Measurements from ENCODE around the gene GIGYF1.

The GIGYF1 gene

DNA sequence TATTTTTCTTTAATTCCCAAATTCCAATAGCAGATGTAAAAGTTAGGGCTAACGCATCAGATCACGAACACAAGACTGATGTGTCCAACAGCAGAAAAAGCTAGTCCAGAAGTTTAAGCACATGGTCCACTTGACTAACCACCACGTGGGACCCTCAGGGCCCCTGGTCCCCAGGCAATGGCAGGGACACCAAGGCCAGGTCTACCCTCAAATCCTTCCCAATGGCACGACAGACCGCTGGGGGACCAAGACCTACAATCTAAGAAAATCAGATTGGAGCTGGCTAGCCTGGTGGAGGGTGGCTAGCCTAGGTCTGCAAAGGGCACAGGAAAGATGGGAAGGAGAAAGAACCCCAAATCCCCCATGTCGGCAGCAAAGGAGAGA is 1.5 kb downstream of the GIGYF1 start:
- TF ChIP-seq, protein P1, sequence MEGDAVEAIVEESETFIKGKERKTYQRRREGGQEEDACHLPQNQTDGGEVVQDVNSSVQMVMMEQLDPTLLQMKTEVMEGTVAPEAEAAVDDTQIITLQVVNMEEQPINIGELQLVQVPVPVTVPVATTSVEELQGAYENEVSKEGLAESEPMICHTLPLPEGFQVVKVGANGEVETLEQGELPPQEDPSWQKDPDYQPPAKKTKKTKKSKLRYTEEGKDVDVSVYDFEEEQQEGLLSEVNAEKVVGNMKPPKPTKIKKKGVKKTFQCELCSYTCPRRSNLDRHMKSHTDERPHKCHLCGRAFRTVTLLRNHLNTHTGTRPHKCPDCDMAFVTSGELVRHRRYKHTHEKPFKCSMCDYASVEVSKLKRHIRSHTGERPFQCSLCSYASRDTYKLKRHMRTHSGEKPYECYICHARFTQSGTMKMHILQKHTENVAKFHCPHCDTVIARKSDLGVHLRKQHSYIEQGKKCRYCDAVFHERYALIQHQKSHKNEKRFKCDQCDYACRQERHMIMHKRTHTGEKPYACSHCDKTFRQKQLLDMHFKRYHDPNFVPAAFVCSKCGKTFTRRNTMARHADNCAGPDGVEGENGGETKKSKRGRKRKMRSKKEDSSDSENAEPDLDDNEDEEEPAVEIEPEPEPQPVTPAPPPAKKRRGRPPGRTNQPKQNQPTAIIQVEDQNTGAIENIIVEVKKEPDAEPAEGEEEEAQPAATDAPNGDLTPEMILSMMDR (IDR thresholded peaks at IDR 0.05; ENCODE audit: low read depth, low read length), result no peak

GRCh38 chr7:100691676-100692577 is 2.1 kb downstream of the GIGYF1 start:
- TF ChIP-seq, protein P1 (IDR thresholded peaks at IDR 0.05; ENCODE audit: low read depth, low read length), result peak; percentile 93
- peak overlapping the region; percentile 83 for H3K4me3 ChIP-seq (ENCODE audit: low read depth, low read length)

More for the DNA sequence above, 1.5 kb downstream of the GIGYF1 start:
- peak overlapping the region; percentile 83 for H3K4me3 ChIP-seq (ENCODE audit: low read depth, low read length)

GRCh38 chr7:100689230-100690135 is 4.6 kb downstream of the GIGYF1 start:
- TF ChIP-seq, protein P1 (IDR thresholded peaks at IDR 0.05; ENCODE audit: low read depth, low read length), result no peak
- H3K4me3 ChIP-seq (ENCODE audit: low read depth, low read length), result no peak overlapping the region

- TF ChIP-seq, protein P1 (IDR thresholded peaks at IDR 0.05; ENCODE audit: low read depth, low read length), result no peak
- H3K4me3 ChIP-seq (ENCODE audit: low read depth, low read length), result no peak overlapping the region
Observed at GRCh38 chr7:100688326-100688860, 5.7 kb downstream of the GIGYF1 start.

GRCh38 chr7:100687751-100688300 is 6.2 kb downstream of the GIGYF1 start:
- no peak overlapping the region for H3K4me3 ChIP-seq (ENCODE audit: low read depth, low read length)
- TF ChIP-seq, protein P1 (IDR thresholded peaks at IDR 0.05; ENCODE audit: low read depth, low read length), result no peak

DNA sequence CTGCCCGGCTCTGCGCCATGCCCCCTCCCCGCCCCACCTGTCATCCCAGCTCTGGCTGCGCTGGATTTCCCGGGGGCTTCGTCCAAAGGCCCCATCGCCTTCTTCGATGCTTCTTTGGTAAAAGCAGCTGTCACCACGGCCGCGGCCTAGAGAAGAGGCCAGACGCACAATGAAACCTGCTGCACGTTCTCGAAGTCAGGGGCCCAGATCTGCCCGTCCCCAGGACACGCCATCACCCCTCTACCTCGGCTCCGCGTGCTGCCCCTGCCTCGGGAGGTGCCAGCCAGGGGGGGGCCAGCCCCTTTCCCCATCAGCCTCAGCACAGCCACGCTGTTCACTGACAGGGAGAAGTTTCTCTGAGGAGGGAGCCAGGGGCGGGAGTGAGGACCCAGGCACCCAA is 6.8 kb downstream of the GIGYF1 start:
- TF ChIP-seq, protein P1 (IDR thresholded peaks at IDR 0.05; ENCODE audit: low read depth, low read length), result no peak
- no peak overlapping the region for H3K4me3 ChIP-seq (ENCODE audit: low read depth, low read length)

Data from WI38 (cell line).